HEK293T (cell line): ENCODE results near the gene NR0B1.

ENCODE experiments used
- CTCF ChIA-PET: fragments of 350-600 bp; formaldehyde crosslinking; extraction: SDS; loops from one replicate; lab custom pipeline; 2021; ENCODE audit warnings: antibody characterized with exemption, inconsistent platforms; lab: Yijun Ruan, JAX
- POLR2A ChIA-PET: fragments of 350-600 bp; formaldehyde crosslinking; extraction: SDS; loops from one replicate; lab custom pipeline; 2020; ENCODE audit warnings: antibody characterized with exemption, inconsistent platforms; lab: Yijun Ruan, JAX
- DNase-seq: peaks from one replicate; pipeline ENCODE4 v3.0.0; 2012; ENCODE audit warnings: mixed read lengths; ENCODE audit errors: extremely low spot score
- ARNT ChIP-seq: fragments of 450-650 bp; IDR thresholded peaks from 2 replicates; pipeline ENCODE4 v1.6.1; 2017; ENCODE audit warnings: mild to moderate bottlenecking
- BHLHE40 ChIP-seq: fragments of 450-650 bp; IDR thresholded peaks from 2 replicates; pipeline ENCODE4 v1.6.1; 2016; ENCODE audit warnings: mild to moderate bottlenecking, moderate library complexity, borderline replicate concordance
- CTBP1 ChIP-seq: fragments of 450-650 bp; IDR thresholded peaks from 2 replicates; pipeline ENCODE4 v1.6.1; 2016; ENCODE audit warnings: borderline replicate concordance
- ELF4 ChIP-seq: fragments of 450-650 bp; IDR thresholded peaks from 2 replicates; pipeline ENCODE4 v1.6.1; 2017; ENCODE audit warnings: antibody characterized with exemption
- FOXA1 ChIP-seq: fragments of 450-650 bp; IDR thresholded peaks from 2 replicates; pipeline ENCODE4 v1.6.1; 2016; ENCODE audit warnings: mild to moderate bottlenecking
- FOXK2 ChIP-seq: fragments of 450-650 bp; IDR thresholded peaks from 2 replicates; pipeline ENCODE4 v1.6.1; 2016; ENCODE audit warnings: mild to moderate bottlenecking
- FOXM1 ChIP-seq: fragments of 450-650 bp; IDR thresholded peaks from 2 replicates; pipeline ENCODE4 v1.6.1; 2017; ENCODE audit warnings: mild to moderate bottlenecking, borderline replicate concordance
- HDGF ChIP-seq: fragments of 450-650 bp; IDR thresholded peaks from 2 replicates; pipeline ENCODE4 v1.6.1; 2017; ENCODE audit warnings: antibody characterized with exemption, borderline replicate concordance
- L3MBTL2 ChIP-seq: fragments of 450-650 bp; conservative IDR thresholded peaks from 2 replicates; pipeline ENCODE4 v1.6.1; 2016; ENCODE audit warnings: mild to moderate bottlenecking
- LEF1 ChIP-seq: fragments of 450-650 bp; IDR thresholded peaks from 2 replicates; pipeline ENCODE4 v1.6.1; 2017; ENCODE audit warnings: mild to moderate bottlenecking, borderline replicate concordance
- NFRKB ChIP-seq: fragments of 450-650 bp; IDR thresholded peaks from 2 replicates; pipeline ENCODE4 v1.6.1; 2016; ENCODE audit warnings: mild to moderate bottlenecking, moderate library complexity
- SP1 ChIP-seq: fragments of 450-650 bp; IDR thresholded peaks from 2 replicates; pipeline ENCODE4 v1.6.1; 2017
- SUZ12 ChIP-seq: fragments of 450-650 bp; IDR thresholded peaks from 2 replicates; pipeline ENCODE4 v1.6.1; 2016; ENCODE audit warnings: mild to moderate bottlenecking
- TARDBP ChIP-seq: fragments of 450-650 bp; IDR thresholded peaks from 2 replicates; pipeline ENCODE4 v1.6.1; 2016
- ZNF384 ChIP-seq: fragments of 450-650 bp; IDR thresholded peaks from 2 replicates; pipeline ENCODE4 v1.6.1; 2016
- TF ChIP-seq, protein P1 (sequence below): fragments of 450-650 bp; IDR thresholded peaks from 2 replicates; pipeline ENCODE4 v1.6.1; 2016

Gene NR0B1

DNA sequence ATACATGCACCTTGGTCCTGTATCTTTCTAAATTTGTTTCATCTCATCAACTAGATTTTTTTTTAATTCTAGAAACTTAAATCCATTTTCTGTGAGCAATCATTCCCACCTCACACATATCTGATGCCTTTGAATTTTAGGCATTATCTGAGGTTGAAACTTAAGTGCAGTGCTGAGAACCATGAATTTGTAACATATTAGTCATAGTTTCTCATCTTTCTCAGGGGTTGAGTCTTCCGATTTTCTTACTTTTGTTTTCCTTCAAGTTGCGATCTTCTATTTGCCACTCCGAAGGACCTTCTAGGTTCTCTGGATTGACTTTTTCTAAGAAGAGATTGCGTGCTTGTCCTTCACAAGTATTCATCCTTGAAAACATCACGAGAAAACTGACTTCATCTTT, 3.7 kb upstream of the NR0B1 start:
- CTCF ChIA-PET: no interaction called here
- POLR2A ChIA-PET: no interaction called here
- no peak for DNase-seq
- TF ChIP-seq ZNF384 (no peak), LEF1 (no peak), ARNT (no peak), TARDBP (no peak)

DNA sequence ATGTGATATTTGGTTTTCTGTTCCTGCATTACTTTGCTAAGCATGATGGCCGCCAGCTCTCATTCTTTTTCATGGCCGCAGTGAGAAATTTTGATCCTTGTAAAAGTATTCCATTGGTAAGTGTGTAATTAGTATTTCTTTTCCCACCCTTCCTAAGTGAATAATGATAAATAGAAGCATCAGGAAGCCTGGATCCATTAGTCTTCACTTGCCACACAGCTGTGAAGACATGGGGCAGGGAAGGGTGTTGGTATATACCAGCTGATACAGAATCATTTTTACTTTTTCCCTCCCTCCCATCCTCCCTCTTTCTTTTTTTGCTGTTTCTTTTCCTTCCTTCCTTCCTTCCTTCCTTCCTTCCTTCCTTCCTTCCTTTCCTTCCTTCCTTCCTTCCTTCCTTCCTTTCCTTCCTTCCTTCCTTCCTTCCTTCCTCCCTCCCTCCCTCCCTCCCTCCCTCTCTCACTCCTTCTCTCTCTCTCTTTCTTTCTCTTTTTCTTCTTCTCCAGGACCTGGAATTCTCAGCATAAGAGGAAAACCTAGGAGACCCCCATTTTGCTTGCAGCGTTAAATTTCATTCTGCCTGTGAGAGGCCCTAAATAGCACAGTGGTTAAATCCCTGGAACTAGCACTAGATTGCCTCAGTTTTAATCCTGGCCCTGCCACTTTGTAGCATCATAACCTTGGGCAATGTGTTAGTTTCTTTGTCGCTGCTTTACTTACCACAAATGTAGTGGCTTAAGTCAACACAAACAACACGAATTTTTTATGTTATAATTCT, 1.4 kb upstream of the NR0B1 start:
- TF ChIP-seq FOXM1 (no peak), BHLHE40 (no peak), TARDBP (no peak), ARNT (no peak), SUZ12 (no peak), LEF1 (no peak), NFRKB (no peak), SP1 (no peak), ELF4 (no peak), HDGF (no peak), FOXK2 (no peak), CTBP1 (no peak), FOXA1 (no peak), ZNF384 (no peak)
- TF ChIP-seq, protein P1, sequence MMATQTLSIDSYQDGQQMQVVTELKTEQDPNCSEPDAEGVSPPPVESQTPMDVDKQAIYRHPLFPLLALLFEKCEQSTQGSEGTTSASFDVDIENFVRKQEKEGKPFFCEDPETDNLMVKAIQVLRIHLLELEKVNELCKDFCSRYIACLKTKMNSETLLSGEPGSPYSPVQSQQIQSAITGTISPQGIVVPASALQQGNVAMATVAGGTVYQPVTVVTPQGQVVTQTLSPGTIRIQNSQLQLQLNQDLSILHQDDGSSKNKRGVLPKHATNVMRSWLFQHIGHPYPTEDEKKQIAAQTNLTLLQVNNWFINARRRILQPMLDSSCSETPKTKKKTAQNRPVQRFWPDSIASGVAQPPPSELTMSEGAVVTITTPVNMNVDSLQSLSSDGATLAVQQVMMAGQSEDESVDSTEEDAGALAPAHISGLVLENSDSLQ: no peak
- ChIA-PET POLR2A (no interaction called here), CTCF (no interaction called here)
- no peak for DNase-seq

DNA sequence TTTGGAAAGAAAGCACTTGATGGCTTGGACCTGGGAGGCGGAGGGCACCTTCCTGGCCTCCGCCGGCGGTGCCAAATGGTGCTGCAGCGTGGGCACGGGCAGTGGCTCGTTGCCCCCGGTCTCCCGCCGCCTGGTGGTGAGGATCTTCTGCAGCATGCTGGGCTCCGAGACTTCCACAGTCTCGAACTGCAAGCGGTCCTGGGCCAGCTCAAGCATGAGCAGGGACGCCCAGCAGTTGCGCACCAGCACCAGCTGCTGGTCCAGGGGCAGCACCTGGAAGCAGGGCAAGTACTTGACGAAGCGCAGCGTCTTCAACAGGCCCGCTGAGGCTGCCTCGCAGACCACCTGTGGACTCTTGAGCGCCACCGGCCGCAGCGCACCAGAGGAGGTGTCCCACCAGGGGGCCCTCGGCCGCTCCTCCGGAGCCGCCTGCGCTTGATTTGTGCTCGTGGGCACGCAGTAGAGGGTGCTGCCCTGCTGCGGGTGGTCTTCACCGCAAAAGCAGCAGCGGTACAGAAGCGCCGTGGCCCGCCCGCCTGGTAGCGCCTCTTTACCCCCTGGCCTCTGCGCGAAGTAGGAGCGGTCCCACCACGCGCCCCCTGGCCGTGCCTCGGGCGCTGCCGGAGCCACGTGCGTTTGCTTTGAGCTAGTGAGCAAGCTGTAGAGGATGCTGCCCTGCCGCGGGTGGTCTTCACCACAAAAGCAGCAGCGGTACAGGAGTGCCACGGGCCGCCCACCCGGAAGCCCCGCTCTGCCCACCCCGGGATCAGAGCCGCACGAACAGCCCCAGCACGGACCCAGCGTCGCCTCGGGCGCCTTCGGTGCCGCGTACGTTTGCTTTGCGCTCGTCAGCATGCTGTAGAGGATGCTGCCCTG, 689 bp downstream of the NR0B1 start:
- TF ChIP-seq FOXK2 (no peak), CTBP1 (no peak), ELF4 (no peak), HDGF (no peak), SP1 (no peak), TARDBP (no peak), LEF1 (no peak), FOXA1 (no peak), ZNF384 (no peak), SUZ12 (no peak), L3MBTL2 (no peak), BHLHE40 (no peak), ARNT (no peak)
- TF ChIP-seq, protein P1: no peak
- ChIA-PET POLR2A (no interaction called here), CTCF (no interaction called here)
- peak; percentile 12 for DNase-seq

DNA sequence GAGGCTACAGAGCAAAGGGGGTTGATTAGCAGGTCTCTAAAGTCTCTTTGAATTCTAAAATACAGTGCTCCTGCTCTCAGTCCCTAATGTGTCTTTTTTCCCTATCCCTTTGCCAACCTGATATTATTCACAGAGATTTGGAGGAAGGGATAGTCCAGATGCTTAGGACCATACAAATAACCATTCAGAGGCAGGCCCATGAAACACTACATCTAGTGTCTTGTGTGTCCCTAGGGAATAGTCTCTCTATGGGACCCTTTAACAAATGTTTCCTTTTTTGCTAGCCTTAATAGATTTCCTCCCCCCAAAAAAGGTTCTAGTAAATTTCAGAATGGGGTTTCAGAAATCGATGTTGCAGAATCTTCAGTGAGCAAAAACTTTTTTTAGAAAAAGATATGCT, 1.7 kb downstream of the NR0B1 start:
- no peak for DNase-seq
- ChIA-PET POLR2A (no interaction called here), CTCF (no interaction called here)
- TF ChIP-seq FOXM1 (no peak), SUZ12 (no peak), ELF4 (no peak), BHLHE40 (no peak), SP1 (no peak), ARNT (no peak), NFRKB (no peak), TARDBP (no peak), HDGF (no peak)
- TF ChIP-seq, protein P1: no peak

DNA sequence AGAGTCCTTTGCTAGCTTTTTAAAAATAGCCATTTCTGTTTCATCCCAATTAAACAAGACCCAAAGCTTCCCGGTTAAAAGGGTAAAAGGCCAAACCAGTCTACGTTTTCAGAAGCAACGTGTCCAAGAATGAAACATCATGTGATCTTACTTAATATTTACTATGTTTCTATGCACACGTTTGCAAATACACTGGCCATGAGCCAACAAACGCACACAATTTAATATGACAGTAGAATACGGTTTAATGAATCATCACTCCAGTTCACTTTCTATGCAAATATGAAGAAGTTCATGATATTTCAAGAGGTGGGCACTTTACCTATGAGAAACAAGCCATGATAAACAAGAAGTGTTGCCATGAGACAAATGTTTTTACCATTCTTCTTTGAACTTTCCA, 4.3 kb downstream of the NR0B1 start:
- no peak for DNase-seq
- no peak for TF ChIP-seq L3MBTL2
- TF ChIP-seq FOXK2: no peak
- TF ChIP-seq FOXA1: no peak
- no peak for TF ChIP-seq LEF1
- TF ChIP-seq ARNT: no peak
- TF ChIP-seq SP1: no peak
- CTCF ChIA-PET: no interaction called here
- POLR2A ChIA-PET: no interaction called here

DNA sequence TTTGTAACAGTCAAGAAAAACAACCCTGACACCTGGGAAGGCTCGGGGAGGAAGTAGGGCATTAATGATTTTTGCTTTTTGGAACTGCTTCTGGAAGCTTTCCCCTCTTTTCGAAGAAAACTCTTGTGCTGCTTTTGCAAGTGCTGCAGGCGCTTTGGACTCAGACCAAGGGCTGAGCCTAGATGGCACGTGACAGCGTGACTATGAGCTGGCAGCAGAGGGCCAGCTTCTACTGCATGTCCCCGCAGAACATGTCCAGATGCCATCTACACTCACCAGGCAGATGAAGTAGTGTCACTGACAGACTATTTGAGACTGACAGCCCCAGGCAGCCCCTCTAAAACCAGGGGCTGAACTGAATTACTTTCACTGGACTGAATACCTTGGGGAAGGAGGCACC, 6.2 kb downstream of the NR0B1 start:
- no peak for TF ChIP-seq SUZ12
- TF ChIP-seq ARNT: no peak
- no peak for TF ChIP-seq ZNF384
- no peak for TF ChIP-seq L3MBTL2
- TF ChIP-seq HDGF: no peak
- no peak for TF ChIP-seq FOXA1
- TF ChIP-seq CTBP1: no peak
- TF ChIP-seq FOXM1: no peak
- TF ChIP-seq, protein P1: no peak
- no peak for TF ChIP-seq SP1
- no peak for TF ChIP-seq TARDBP
- TF ChIP-seq FOXK2: no peak
- no peak for TF ChIP-seq NFRKB
- no peak for TF ChIP-seq BHLHE40
- TF ChIP-seq ELF4: no peak
- ChIA-PET POLR2A (no interaction called here), CTCF (no interaction called here)
- DNase-seq: no peak
